ENCODE measurements around the gene SPATA6.

The SPATA6 gene

GRCh38 chr1:48248356-48248755 lies 223.6 kb downstream of the SPATA6 start:
- no peak for DNase-seq

GRCh38 chr1:48246727-48247126 lies 225.3 kb downstream of the SPATA6 start:
- DNase-seq: peak; percentile 19
